K562 (cell line): Measurements from ENCODE around the gene IRF2. TPM values are rescaled to one million over a fixed set of nuclear protein-coding genes. Genes with fewer than 3 reads are reported as not detected.

Experiments
- ATAC-seq: fragments of 200-7000 bp; cut with Tn5 transposase; 3 replicates; pipeline ENCODE4 v1.9.1; 2020; ENCODE audit warnings: moderate library complexity
- BruUV-seq: library from RNA; stranded (reverse); fragments of 400-500 nt; replicated peaks from 2 replicates; lab custom pipeline; 2021; lab: Mats Ljungman, UMichigan
- CTCF ChIA-PET: fragments of 300-600 bp; formaldehyde crosslinking; extraction: SDS; loops from one replicate; lab custom pipeline; 2021; ENCODE audit warnings: low intra/inter-chr PET ratio; lab: Yijun Ruan, JAX
- POLR2A ChIA-PET: fragments of 300-600, 350-650 bp; sonication (Branson Sonifier 250); formaldehyde crosslinking; extraction: SDS; loops from one replicate; lab custom pipeline; 2021; ENCODE audit warnings: antibody characterized with exemption, inconsistent platforms; lab: Yijun Ruan, JAX
- DNase-seq, 4 experiments: peaks; one replicate each; pipeline versions ENCODE4 v3.0.0 to v3.0.0-alpha.2; 2011 to 2018; ENCODE audit warnings: low spot score in 3 of 4, mixed read lengths in 3 of 4; ENCODE audit errors: extremely low read depth in 1 of 4
- FAIRE-seq: peaks from 2 replicates; lab custom pipeline; 2011; peaks lifted over from hg19 to GRCh38; lab: Jason Lieb, UNC
- H2AFZ ChIP-seq: 2 replicates; pipeline ENCODE4 v1.6.0; 2011; ENCODE audit warnings: low read depth, low read length, control low read depth, inconsistent platforms
- H3K27ac ChIP-seq: fragments of 200-600 bp; 3 replicates; pipeline ENCODE4 v1.8.0; 2011; ENCODE audit warnings: low read depth, mild to moderate bottlenecking, control low read depth, inconsistent platforms, low read length, moderate library complexity, mixed read lengths; ENCODE audit errors: extremely low read depth
- H3K27me3 ChIP-seq, 2 experiments: fragments of 300-600 bp in 1 of 2; 2 replicates in 1 of 2; 3 replicates in 1 of 2; pipeline versions ENCODE4 v1.6.0 to v1.8.0; 2011; ENCODE audit warnings: inconsistent platforms in 2 of 2, low read length in 2 of 2, mild to moderate bottlenecking in 1 of 2, mixed read lengths in 1 of 2, moderate library complexity in 1 of 2; ENCODE audit not compliant: control insufficient read depth in 2 of 2, insufficient read depth in 2 of 2
- H3K36me3 ChIP-seq: fragments of 300-600 bp; 3 replicates; pipeline ENCODE4 v1.8.0; 2011; ENCODE audit warnings: mild to moderate bottlenecking, low read length, inconsistent platforms; ENCODE audit not compliant: control insufficient read depth, insufficient read depth
- H3K4me1 ChIP-seq, 2 experiments: fragments of 200-600 bp in 1 of 2; replicated peaks in 1 of 2; 2 replicates in 1 of 2; 3 replicates in 1 of 2; pipeline versions ENCODE4 v1.5.1 to v1.8.0; 2011; ENCODE audit warnings: inconsistent platforms in 2 of 2, low read length in 2 of 2, mild to moderate bottlenecking in 1 of 2, mixed read lengths in 1 of 2, moderate library complexity in 1 of 2; ENCODE audit not compliant: control insufficient read depth in 2 of 2, insufficient read depth in 2 of 2
- H3K4me2 ChIP-seq: 2 replicates; pipeline ENCODE4 v1.6.1; 2011; ENCODE audit warnings: low read length, control low read depth, inconsistent platforms, mixed read lengths; ENCODE audit not compliant: insufficient read depth
- H3K4me3 ChIP-seq: fragments of 200-600 bp; sonication (generic), shearing (Covaris generic); 2 replicates; pipeline ENCODE4 v1.5.1; 2016; ENCODE audit warnings: control low read depth, inconsistent platforms
- H3K79me2 ChIP-seq: fragments of 200-600 bp; 3 replicates; pipeline ENCODE4 v1.8.0; 2011; ENCODE audit warnings: low read length, inconsistent platforms; ENCODE audit not compliant: control insufficient read depth, insufficient read depth
- H3K9ac ChIP-seq, 2 experiments: 2 replicates each; pipeline versions ENCODE4 v1.6.0 to v1.6.1; 2011; ENCODE audit warnings: low read depth in 2 of 2, low read length in 2 of 2, control low read depth in 1 of 2, inconsistent platforms in 1 of 2, mild to moderate bottlenecking in 1 of 2, mixed read lengths in 1 of 2; ENCODE audit not compliant: insufficient read depth in 1 of 2
- H3K9me1 ChIP-seq: one replicate; pipeline ENCODE4 v1.6.0; 2011; ENCODE audit warnings: inconsistent platforms, mild to moderate bottlenecking, low read length, moderate library complexity; ENCODE audit not compliant: control insufficient read depth, insufficient read depth
- H3K9me3 ChIP-seq: replicated peaks from 2 replicates; pipeline ENCODE4 v1.5.1; 2011; ENCODE audit warnings: low read depth, low read length, inconsistent platforms; ENCODE audit not compliant: control insufficient read depth, insufficient read depth
- H4K20me1 ChIP-seq: replicated peaks from 2 replicates; pipeline ENCODE4 v1.6.1; 2011; ENCODE audit warnings: low read length, inconsistent platforms, mixed read lengths; ENCODE audit not compliant: control insufficient read depth, insufficient read depth
- ARID1B ChIP-seq: fragments of 450-650 bp; IDR thresholded peaks from 2 replicates; pipeline ENCODE4 v1.6.1; 2016; ENCODE audit warnings: antibody characterized with exemption, mild to moderate bottlenecking, inconsistent platforms
- ARID4B ChIP-seq: sonication (generic); formaldehyde crosslinking; IDR thresholded peaks from 2 replicates; pipeline ENCODE4 v1.8.0; 2022; ENCODE audit warnings: mild to moderate bottlenecking, missing genetic modification reagents
- C11orf30 ChIP-seq: fragments of 450-650 bp; IDR thresholded peaks from 2 replicates; pipeline ENCODE4 v1.6.1; 2016; ENCODE audit warnings: low read depth, mild to moderate bottlenecking
- ELF2 ChIP-seq: fragments of 250-450 bp; sonication (Bioruptor Pico); IDR thresholded peaks from 2 replicates; pipeline ENCODE4 v1.5.0; 2021; ENCODE audit warnings: mild to moderate bottlenecking
- ETS2 ChIP-seq: IDR thresholded peaks from 2 replicates; pipeline ENCODE4 v1.6.1; 2016; ENCODE audit warnings: borderline replicate concordance, missing genetic modification characterization, mild to moderate bottlenecking, moderate library complexity, missing compliant biosample characterization; ENCODE audit not compliant: poor library complexity, severe bottlenecking
- ETV1 ChIP-seq: fragments of 450-650 bp; conservative IDR thresholded peaks from 2 replicates; pipeline ENCODE4 v1.6.1; 2016; ENCODE audit warnings: missing genetic modification characterization, control low read depth, low read depth, missing compliant biosample characterization
- HNRNPL ChIP-seq: fragments of 200-400 bp; formaldehyde crosslinking; IDR thresholded peaks from 2 replicates; pipeline ENCODE4 v1.6.1; 2017; ENCODE audit warnings: low read depth, mild to moderate bottlenecking, low read length
- MAFG ChIP-seq: fragments of 450-650 bp; conservative IDR thresholded peaks from 2 replicates; pipeline ENCODE4 v1.6.1; 2016; ENCODE audit warnings: missing genetic modification characterization, missing compliant biosample characterization
- MAFK ChIP-seq: IDR thresholded peaks from 2 replicates; pipeline ENCODE4 v1.6.1; 2011; ENCODE audit warnings: low read length, improper control_type of control experiment
- MTA3 ChIP-seq: fragments of 450-650 bp; formaldehyde crosslinking; IDR thresholded peaks from 2 replicates; pipeline ENCODE4 v1.6.1; 2017; ENCODE audit warnings: mild to moderate bottlenecking, borderline replicate concordance
- NCOA4 ChIP-seq: fragments of 450-650 bp; IDR thresholded peaks from 2 replicates; pipeline ENCODE4 v1.6.1; 2018; ENCODE audit warnings: mild to moderate bottlenecking; ENCODE audit not compliant: partially characterized antibody
- ZNF217 ChIP-seq: sonication (generic); formaldehyde crosslinking; IDR thresholded peaks from 2 replicates; pipeline ENCODE4 v1.8.0; 2022; ENCODE audit warnings: mild to moderate bottlenecking, missing genetic modification reagents
- ZNF224 ChIP-seq: sonication (generic); formaldehyde crosslinking; IDR thresholded peaks from 2 replicates; pipeline ENCODE4 v1.8.0; 2022; ENCODE audit warnings: mild to moderate bottlenecking, missing genetic modification reagents
- WGBS: fragments of 100-300 bp; shearing (Covaris generic); methylation state at CpG from one replicate; pipeline ENCODE4 v1.1.6; 2016; ENCODE audit warnings: low coverage, mixed read lengths; ENCODE audit not compliant: insufficient coverage; ENCODE audit errors: missing lambda C conversion rate; 5-methylcytosine and 5-hydroxymethylcytosine counted together
- in situ Hi-C: fragments of 300-500 bp; cut with MboI; formaldehyde crosslinking; loops from 4 replicates; pipeline ENCODE4 v1.15.0; 2018; ENCODE audit warnings: inconsistent platforms, mixed read lengths
- intact Hi-C: fragments of 100-400 bp; cut with micrococcal nuclease; formaldehyde crosslinking; loops from 2 replicates; pipeline ENCODE4 v1.14.2; 2022
- polyA plus RNA-seq, 8 experiments: library from polyadenylated mRNA; depleted of rRNA in 4 of 8; stranded (reverse) in 5 of 8; unstranded in 3 of 8; fragments of >200 nt; fragmentation: Nextera tagmentation in 2 of 8; fragmentation: Illumina TruSeq in 1 of 8; extraction: Ambion mirVana in 2 of 8; extraction: Trizol in 1 of 8; gene quantifications; 2 replicates each; pipeline versions ENCODE4 v1.2.1 to v1.2.3, GENCODE V29; 2011 to 2014; ENCODE audit warnings: inconsistent platforms in 1 of 8, missing spikeins in 1 of 8
- total RNA-seq, 7 experiments: library from RNA; depleted of rRNA in 6 of 7; stranded (reverse); fragments of >200 nt in 6 of 7; fragmentation: Illumina TruSeq in 2 of 7; extraction: Trizol in 2 of 7; gene quantifications; 2 replicates each; pipeline versions ENCODE4 v1.2.1 to v1.2.3, GENCODE V29; 2011 to 2021; ENCODE audit warnings: low replicate concordance in 1 of 7
- TF ChIP-seq, protein P1 (sequence below), 3 experiments: IDR thresholded peaks in 2 of 3; conservative IDR thresholded peaks in 1 of 3; 2 replicates each; pipeline ENCODE4 v1.5.1; 2011 to 2012; ENCODE audit warnings: low read length in 3 of 3, mild to moderate bottlenecking in 3 of 3, control low read depth in 2 of 3, improper control_type of control experiment in 1 of 3, inconsistent platforms in 1 of 3, low read depth in 1 of 3, mixed read lengths in 1 of 3, moderate library complexity in 1 of 3; ENCODE audit not compliant: insufficient read depth in 2 of 3
- TF ChIP-seq, protein P2 (sequence below): fragments of 450-650 bp; formaldehyde crosslinking; IDR thresholded peaks from 2 replicates; pipeline ENCODE4 v1.4.0; 2020; ENCODE audit warnings: mild to moderate bottlenecking, moderate library complexity

Gene IRF2
- total and polyA plus RNA-seq, 9 of the 15 experiments (the other 6 are each of a cell fraction or from before 2014, with no cell fraction given): 7.1 to 17.1 (median 11.3) TPM

GRCh38 chr4:184447664-184448063 is 26.7 kb downstream of the IRF2 start:
- CTCF ChIA-PET: no interaction called here
- POLR2A ChIA-PET: no interaction called here
- no TSS peak for BruUV-seq
- peak; percentile 98 for TF ChIP-seq MAFG (tag)
- TF ChIP-seq, protein P1, sequence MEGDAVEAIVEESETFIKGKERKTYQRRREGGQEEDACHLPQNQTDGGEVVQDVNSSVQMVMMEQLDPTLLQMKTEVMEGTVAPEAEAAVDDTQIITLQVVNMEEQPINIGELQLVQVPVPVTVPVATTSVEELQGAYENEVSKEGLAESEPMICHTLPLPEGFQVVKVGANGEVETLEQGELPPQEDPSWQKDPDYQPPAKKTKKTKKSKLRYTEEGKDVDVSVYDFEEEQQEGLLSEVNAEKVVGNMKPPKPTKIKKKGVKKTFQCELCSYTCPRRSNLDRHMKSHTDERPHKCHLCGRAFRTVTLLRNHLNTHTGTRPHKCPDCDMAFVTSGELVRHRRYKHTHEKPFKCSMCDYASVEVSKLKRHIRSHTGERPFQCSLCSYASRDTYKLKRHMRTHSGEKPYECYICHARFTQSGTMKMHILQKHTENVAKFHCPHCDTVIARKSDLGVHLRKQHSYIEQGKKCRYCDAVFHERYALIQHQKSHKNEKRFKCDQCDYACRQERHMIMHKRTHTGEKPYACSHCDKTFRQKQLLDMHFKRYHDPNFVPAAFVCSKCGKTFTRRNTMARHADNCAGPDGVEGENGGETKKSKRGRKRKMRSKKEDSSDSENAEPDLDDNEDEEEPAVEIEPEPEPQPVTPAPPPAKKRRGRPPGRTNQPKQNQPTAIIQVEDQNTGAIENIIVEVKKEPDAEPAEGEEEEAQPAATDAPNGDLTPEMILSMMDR (IDR thresholded peaks at IDR 0.05 in 2 of 3, conservative IDR thresholded peaks at IDR 0.05 in 1 of 3; ENCODE audit: insufficient read depth in 2 of 3, low read depth in 1 of 3, low read length in 3 of 3): 0 out of 6 replicates have a peak, but pooled peaks of 2 of the 3 experiments have one; percentile 4 to 7
- peak; percentile 63 for TF ChIP-seq ARID1B
- TF ChIP-seq ELF2 (CRISPR knock-in tag): no peak
- peak; percentile 78 for TF ChIP-seq MAFK
- TF ChIP-seq, protein P2, sequence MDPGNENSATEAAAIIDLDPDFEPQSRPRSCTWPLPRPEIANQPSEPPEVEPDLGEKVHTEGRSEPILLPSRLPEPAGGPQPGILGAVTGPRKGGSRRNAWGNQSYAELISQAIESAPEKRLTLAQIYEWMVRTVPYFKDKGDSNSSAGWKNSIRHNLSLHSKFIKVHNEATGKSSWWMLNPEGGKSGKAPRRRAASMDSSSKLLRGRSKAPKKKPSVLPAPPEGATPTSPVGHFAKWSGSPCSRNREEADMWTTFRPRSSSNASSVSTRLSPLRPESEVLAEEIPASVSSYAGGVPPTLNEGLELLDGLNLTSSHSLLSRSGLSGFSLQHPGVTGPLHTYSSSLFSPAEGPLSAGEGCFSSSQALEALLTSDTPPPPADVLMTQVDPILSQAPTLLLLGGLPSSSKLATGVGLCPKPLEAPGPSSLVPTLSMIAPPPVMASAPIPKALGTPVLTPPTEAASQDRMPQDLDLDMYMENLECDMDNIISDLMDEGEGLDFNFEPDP (CRISPR knock-in tag): no peak
- no peak for TF ChIP-seq HNRNPL
- no peak for TF ChIP-seq ETV1 (tag)
- TF ChIP-seq ETS2 (tag): no peak
- no peak for TF ChIP-seq ZNF217 (CRISPR knock-in tag)
- no peak for TF ChIP-seq ZNF224 (CRISPR knock-in tag)
- TF ChIP-seq ARID4B (CRISPR knock-in tag): no peak
- TF ChIP-seq C11orf30: peak; percentile 94
- no peak for TF ChIP-seq MTA3
- no peak for TF ChIP-seq NCOA4

More at GRCh38 chr4:184447664-184448063, 26.7 kb downstream of the IRF2 start:
- Histone ChIP-seq H3K9me3 (no peaks in the 10 kb centered on the region), H3K27me3 (no peaks in the 10 kb centered on the region), H3K36me3 (no peaks in the 10 kb centered on the region; the same call in 2 of the 3 replicates), H3K9ac (peak overlapping the region in 1 of 2 experiments; percentile 14; a peak in 1 of 4 replicates), H3K4me2 (peak overlapping the region; percentile 47), H3K4me3 (no peak overlapping the region), H3K79me2 (peaks cover 35% of the 10 kb centered on the region), H4K20me1 (peaks cover 42% of the 10 kb centered on the region), H3K9me1 (no peaks in the 10 kb centered on the region), H3K4me1 (peaks cover 11 to 29% of the 10 kb centered on the region in 2 experiments; a peak in 4 of 5 replicates), H3K27ac (peak overlapping the region; percentile 24; the same call in 2 of the 3 replicates), H2AFZ (peak overlapping the region; percentile 21; the same call in 1 of the 2 replicates)
- DNase-seq (peak in 2 of 4 experiments; percentile 30 to 55), FAIRE-seq (peak; percentile 84), ATAC-seq (peak; percentile 66)
- 7% methylated on average over 10 of the region's 10 CpGs for WGBS
- intact Hi-C loops (no loop called here), in situ Hi-C loops (no loop called here)
